Common myeloid progenitor, CD34-positive (primary cell): ENCODE data around the gene LIMS2.

Source experiments
- CTCF ChIA-PET: fragments of 350-600 bp; sonication (Branson Sonifier 250); formaldehyde crosslinking; loops from one replicate; lab custom pipeline; 2021; ENCODE audit warnings: antibody characterized with exemption; lab: Charles Lee
- POLR2A ChIA-PET: fragments of 350-600 bp; sonication (Branson Sonifier 250); formaldehyde crosslinking; loops from one replicate; lab custom pipeline; 2021; ENCODE audit warnings: antibody characterized with exemption; lab: Charles Lee
- DNase-seq, 3 donors: peaks; one replicate each; pipeline versions ENCODE4 v3.0.0 to v3.0.0-alpha.2; 2013
- H3K27ac ChIP-seq, 2 experiments: 1 replicate in 1 of 2; 2 replicates in 1 of 2; pipeline ENCODE4 v1.7.0; 2013; ENCODE audit warnings: inconsistent platforms in 2 of 2, low read length in 2 of 2, mild to moderate bottlenecking in 2 of 2, low read depth in 1 of 2, moderate library complexity in 1 of 2; ENCODE audit not compliant: severe bottlenecking in 2 of 2, insufficient read depth in 1 of 2, poor library complexity in 1 of 2
- H3K27me3 ChIP-seq, 5 experiments: replicated peaks in 2 of 5; 1 replicate in 3 of 5; 2 replicates in 2 of 5; pipeline versions ENCODE4 v1.6.1 to v1.7.0; 2013; ENCODE audit warnings: low read length in 4 of 5, mild to moderate bottlenecking in 2 of 5, moderate library complexity in 2 of 5, inconsistent platforms in 1 of 5; ENCODE audit not compliant: insufficient read depth in 5 of 5, control insufficient read depth in 4 of 5
- H3K36me3 ChIP-seq, 4 experiments: 1 replicate in 2 of 4; 2 replicates in 2 of 4; pipeline versions ENCODE4 v1.6.1 to v1.7.0; 2013; ENCODE audit warnings: low read length in 3 of 4, control low read depth in 1 of 4, mild to moderate bottlenecking in 1 of 4; ENCODE audit not compliant: control insufficient read depth in 4 of 4, insufficient read depth in 4 of 4
- H3K4me1 ChIP-seq, 4 experiments: 1 replicate in 3 of 4; 2 replicates in 1 of 4; pipeline versions ENCODE4 v1.6.1 to v1.7.1; 2013; ENCODE audit warnings: low read length in 3 of 4, mild to moderate bottlenecking in 3 of 4, control low read depth in 1 of 4, inconsistent platforms in 1 of 4, moderate library complexity in 1 of 4; ENCODE audit not compliant: control insufficient read depth in 4 of 4, insufficient read depth in 4 of 4; ENCODE audit errors: control extremely low read depth in 1 of 4
- H3K4me3 ChIP-seq, 7 experiments: 1 replicate in 4 of 7; 2 replicates in 3 of 7; pipeline versions ENCODE4 v1.5.1 to v1.7.0; 2013; ENCODE audit warnings: mild to moderate bottlenecking in 7 of 7, low read length in 6 of 7, moderate library complexity in 6 of 7, inconsistent platforms in 2 of 7, low read depth in 2 of 7, control low read depth in 1 of 7; ENCODE audit not compliant: insufficient read depth in 4 of 7, control insufficient read depth in 1 of 7; ENCODE audit errors: extremely low read depth in 1 of 7
- H3K9me3 ChIP-seq, 5 experiments: 1 replicate in 4 of 5; 2 replicates in 1 of 5; pipeline versions ENCODE4 v1.6.1 to v1.7.1; 2013; ENCODE audit warnings: low read length in 4 of 5, mild to moderate bottlenecking in 2 of 5, inconsistent platforms in 1 of 5, low read depth in 1 of 5, moderate library complexity in 1 of 5; ENCODE audit not compliant: control insufficient read depth in 4 of 5, insufficient read depth in 2 of 5; ENCODE audit errors: control extremely low read depth in 1 of 5
- WGBS: methylation state at CpG from one replicate; pipeline ENCODE4 v1.1.5; 2013; ENCODE audit not compliant: insufficient coverage; 5-methylcytosine and 5-hydroxymethylcytosine counted together

LIMS2 gene

DNA sequence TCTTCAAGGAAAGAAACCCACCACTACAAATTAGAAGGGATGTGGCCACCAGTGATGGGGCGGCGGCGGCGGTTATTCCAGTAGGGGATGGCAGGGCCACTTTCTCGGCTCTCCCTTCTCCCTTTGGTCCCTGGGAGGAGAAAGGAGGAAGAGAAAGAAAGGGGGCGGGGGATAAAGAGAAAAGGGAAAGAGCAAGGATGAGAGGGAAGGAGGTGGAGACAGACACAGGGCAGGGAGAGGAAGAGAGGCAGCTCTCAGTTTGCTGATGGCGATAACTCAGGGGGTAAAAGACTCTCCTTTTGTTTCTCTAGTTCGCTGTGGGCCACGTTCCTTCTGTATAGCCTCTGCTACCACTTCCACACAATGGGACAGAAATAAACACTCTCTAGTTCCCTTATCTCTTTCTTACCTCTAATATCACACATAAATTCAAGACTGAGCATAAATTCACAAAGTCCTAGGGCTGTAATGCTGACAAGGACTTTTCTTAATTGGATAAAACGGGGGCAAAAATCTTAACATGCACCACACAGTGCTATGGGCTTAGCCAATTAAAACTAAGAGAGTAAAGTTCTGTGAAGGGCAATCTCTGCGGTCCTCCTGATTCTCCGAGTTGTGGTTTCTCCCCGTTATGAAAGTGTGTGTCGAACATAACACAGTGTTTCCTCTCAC, 40.6 kb upstream of the LIMS2 start:
- POLR2A ChIA-PET, result no interaction called here
- Histone ChIP-seq H3K4me1 (no peaks in the 10 kb centered on the region), H3K27ac (no peak overlapping the region), H3K36me3 (peaks cover 17 to 51% (median 38%) of the 10 kb centered on the region in 4 experiments), H3K27me3 (no peaks in the 10 kb centered on the region), H3K4me3 (no peak overlapping the region), H3K9me3 (no peaks in the 10 kb centered on the region)
- CTCF ChIA-PET, result no interaction called here
- 98% methylated on average over 13 of the region's 14 CpGs for WGBS
- DNase-seq, result no peak

DNA sequence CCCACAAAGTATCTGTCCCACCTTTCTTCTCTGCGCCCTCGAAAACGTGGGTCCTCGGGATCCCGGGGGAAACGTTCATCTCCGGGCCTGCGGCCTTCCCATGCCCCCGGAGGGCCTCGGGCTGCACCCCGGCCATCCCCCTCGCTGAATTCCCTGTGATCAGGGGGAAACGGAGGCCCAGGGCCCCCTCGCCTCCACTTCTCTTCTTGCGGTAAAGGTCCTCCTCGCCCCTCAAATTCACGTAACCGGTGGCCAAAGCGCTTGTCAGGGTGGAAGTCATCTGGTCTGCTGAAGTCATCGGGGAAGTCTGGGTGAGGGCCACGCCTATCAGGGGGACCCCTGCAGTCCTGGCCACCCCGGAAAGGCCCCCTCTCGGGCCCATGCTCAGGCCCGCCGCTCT, 38.2 kb upstream of the LIMS2 start:
- no peak overlapping the region for H3K4me3 ChIP-seq
- no peak overlapping the region for H3K27ac ChIP-seq
- H3K9me3 ChIP-seq, result no peaks in the 10 kb centered on the region
- H3K27me3 ChIP-seq, result no peaks in the 10 kb centered on the region
- H3K4me1 ChIP-seq, result no peaks in the 10 kb centered on the region
- H3K36me3 ChIP-seq, result peaks cover 18 to 49% (median 36%) of the 10 kb centered on the region in 4 experiments
- no peak for DNase-seq
- WGBS, result 100% methylated on average over 23 of the region's 25 CpGs
- ChIA-PET CTCF (no interaction called here), POLR2A (no interaction called here)

DNA sequence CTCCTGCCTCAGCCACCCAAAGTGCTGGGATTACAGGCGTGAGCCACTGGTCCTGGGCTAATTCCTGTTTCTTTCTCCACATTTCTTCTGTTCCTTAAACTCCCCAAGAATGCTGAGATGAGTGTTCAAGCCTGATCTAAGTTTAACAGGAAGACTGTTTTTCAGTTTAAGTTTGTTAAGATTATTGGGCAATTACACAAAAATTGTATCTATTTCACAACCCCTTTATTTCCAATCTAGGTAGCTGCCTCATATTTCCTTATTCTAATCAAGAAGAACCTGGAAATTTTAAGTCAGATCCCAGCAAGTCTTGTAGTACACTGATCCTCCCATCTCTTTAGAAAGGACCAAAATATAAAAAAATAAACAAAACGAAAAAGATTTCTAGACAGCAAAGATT, 37.7 kb upstream of the LIMS2 start:
- Histone ChIP-seq H3K27ac (no peak overlapping the region), H3K36me3 (peaks cover 20 to 50% (median 39%) of the 10 kb centered on the region in 4 experiments), H3K4me1 (no peaks in the 10 kb centered on the region), H3K9me3 (no peaks in the 10 kb centered on the region), H3K4me3 (no peak overlapping the region), H3K27me3 (no peaks in the 10 kb centered on the region)
- ChIA-PET POLR2A (no interaction called here), CTCF (no interaction called here)
- WGBS, result 100% methylated on average over 2 of the region's 2 CpGs
- DNase-seq, result no peak

DNA sequence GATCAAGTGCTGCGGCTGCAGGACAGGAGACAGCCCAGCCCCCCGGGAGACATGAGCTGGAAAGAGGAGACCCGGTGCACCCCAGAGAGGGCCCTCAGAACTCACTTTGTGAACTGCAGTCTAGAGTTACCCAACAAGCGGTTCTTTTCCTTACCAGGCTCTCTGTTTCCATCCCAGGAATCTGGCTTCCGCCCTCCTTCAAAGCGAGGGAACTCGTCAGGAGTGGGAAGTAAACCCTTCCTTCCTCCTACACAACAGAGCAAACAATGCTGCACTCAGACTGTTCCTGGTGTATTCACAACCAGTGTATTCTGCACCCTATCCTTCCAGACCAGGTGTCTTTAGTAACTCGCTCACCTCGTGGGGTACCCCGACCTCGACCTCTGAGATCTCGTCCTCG, 34.0 kb upstream of the LIMS2 start:
- Histone ChIP-seq H3K4me1 (peaks cover 0 to 2% (median 0%) of the 10 kb centered on the region in 4 experiments), H3K36me3 (peaks cover 16 to 62% (median 39%) of the 10 kb centered on the region in 4 experiments), H3K9me3 (no peaks in the 10 kb centered on the region), H3K4me3 (no peak overlapping the region), H3K27ac (no peak overlapping the region), H3K27me3 (no peaks in the 10 kb centered on the region)
- CTCF ChIA-PET, result no interaction called here
- whole genome bisulfite sequencing, result 92% methylated on average over 13 of the region's 13 CpGs
- POLR2A ChIA-PET, result no interaction called here
- DNase-seq, result no peak

DNA sequence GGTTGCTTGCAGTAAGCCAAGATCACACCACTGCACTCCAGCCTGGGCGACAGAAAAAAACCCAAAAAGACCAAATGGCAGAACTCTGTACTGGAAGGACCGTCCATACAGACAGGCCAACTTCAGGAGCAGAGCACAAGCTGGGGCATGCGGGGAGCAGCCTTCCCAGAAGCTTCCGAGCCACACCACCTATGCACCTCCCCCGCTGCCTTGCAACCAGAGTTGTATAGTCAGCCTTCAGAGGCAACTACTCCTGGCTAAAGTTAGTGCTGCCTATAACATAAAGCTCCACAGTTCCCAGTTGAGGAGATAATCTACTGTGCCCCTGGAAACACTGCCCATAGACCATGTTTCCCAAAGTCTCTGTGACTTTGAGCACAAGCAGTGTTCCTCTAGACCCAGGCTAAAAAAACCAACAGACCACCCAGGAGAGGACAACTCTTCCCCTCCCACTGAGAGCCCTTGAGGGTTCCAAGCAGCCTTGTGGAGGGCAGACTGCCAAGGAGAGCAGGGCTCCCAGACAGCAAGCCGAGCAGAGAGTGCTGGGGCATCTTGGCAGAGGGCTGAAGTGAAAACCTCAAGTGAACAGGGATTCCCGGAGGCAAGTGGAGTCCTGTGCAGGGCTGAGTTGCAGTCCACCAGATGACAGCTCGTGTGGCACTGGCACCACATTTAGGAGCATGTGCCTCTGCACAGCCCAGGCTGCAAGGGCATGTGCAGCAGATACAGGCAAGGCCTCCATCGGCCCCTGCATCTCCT, 32.7 kb upstream of the LIMS2 start:
- CTCF ChIA-PET, result interaction anchor here (0.6 kb wide), 1 partner anchor 10 kb away, joined by 3 read pairs; no protein-coding TSS in a partner anchor
- Histone ChIP-seq H3K27me3 (no peaks in the 10 kb centered on the region), H3K27ac (no peak overlapping the region), H3K4me1 (peaks cover 4 to 10% (median 6%) of the 10 kb centered on the region in 4 experiments), H3K36me3 (peaks cover 14 to 65% (median 35%) of the 10 kb centered on the region in 4 experiments), H3K4me3 (no peak overlapping the region), H3K9me3 (no peaks in the 10 kb centered on the region)
- no peak for DNase-seq
- POLR2A ChIA-PET, result no interaction called here
- WGBS, result over 99% methylated on average over 8 of the region's 9 CpGs

DNA sequence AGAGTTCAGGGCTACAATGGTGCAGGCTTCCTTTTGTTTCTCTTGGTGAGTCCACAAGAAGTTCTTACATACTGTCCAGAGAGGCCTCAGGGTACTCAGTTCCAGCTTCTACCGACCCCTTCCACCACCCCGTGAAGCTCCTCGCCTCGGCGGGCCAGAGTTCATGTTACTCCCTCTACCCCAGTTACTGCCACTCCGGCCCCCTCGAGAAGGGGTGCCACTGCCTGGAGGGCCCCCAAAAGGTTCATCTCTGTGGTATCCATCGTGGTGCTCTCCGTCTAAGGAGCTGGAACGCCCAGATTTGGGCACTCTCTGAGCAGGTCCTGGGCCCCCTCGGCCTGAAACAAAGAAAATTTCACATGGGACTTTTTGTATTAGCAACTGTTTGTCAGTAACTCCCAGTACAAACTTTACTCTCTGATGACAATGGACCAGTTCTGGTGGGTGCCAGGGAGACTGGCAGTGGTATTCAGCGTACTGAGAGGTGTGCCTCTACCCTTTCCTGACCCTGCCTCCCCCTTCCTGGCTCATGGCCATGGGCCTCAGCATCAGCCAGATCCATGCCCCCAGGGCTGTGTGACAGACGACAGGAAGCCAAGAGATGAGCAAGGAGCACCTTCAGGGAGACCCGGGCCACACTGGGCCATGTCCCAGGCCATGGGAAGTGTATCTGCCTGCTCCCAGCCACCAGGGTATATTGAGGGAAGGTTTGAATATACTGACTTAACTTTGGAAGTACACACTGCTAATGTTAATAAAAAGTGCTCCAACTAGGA, 31.1 kb upstream of the LIMS2 start:
- CTCF ChIA-PET, result interaction anchor here (1.0 kb wide), 1 partner anchor 12 kb away, joined by 3 read pairs; no protein-coding TSS in a partner anchor

More for the DNA sequence above, 31.1 kb upstream of the LIMS2 start:
- Histone ChIP-seq H3K4me3 (no peak overlapping the region), H3K27me3 (no peaks in the 10 kb centered on the region), H3K36me3 (peaks cover 14 to 69% (median 35%) of the 10 kb centered on the region in 4 experiments), H3K27ac (no peak overlapping the region), H3K9me3 (no peaks in the 10 kb centered on the region), H3K4me1 (peaks cover 12 to 20% (median 16%) of the 10 kb centered on the region in 4 experiments)
- DNase-seq, result no peak
- WGBS, result over 99% methylated on average over 13 of the region's 14 CpGs
- POLR2A ChIA-PET, result no interaction called here
